Activated naive CD4-positive, alpha-beta T cell treated with anti-CD3 and anti-CD28 coated beads for 36 hours (primary cell): ENCODE measurements around the gene IQCM. TPM values are rescaled to one million over a fixed set of nuclear protein-coding genes. Genes with fewer than 3 reads are reported as not detected.
"Not testable (repeated sequence)": the region's sequence is repeated elsewhere in the genome, so short reads cannot be mapped to it uniquely, and the experiment has no call there.

Experiments
- CTCF ChIA-PET: fragments of 350-600 bp; sonication (Branson Sonifier 250); formaldehyde crosslinking; loops from one replicate; lab custom pipeline; 2021; ENCODE audit warnings: antibody characterized with exemption; lab: Charles Lee
- DNase-seq: peaks from one replicate; pipeline ENCODE4 v3.0.0-alpha.2; 2020
- H3K27ac Mint-ChIP-seq: one replicate; pipeline ENCODE4 v1.8.0; 2021; ENCODE audit warnings: mild to moderate bottlenecking, mixed read lengths
- H3K27me3 Mint-ChIP-seq: one replicate; pipeline ENCODE4 v1.8.0; 2021; ENCODE audit warnings: low read depth, mixed read lengths
- H3K36me3 Mint-ChIP-seq: one replicate; pipeline ENCODE4 v1.8.0; 2021; ENCODE audit warnings: low read depth, mixed read lengths
- H3K4me1 Mint-ChIP-seq: one replicate; pipeline ENCODE4 v1.8.0; 2021; ENCODE audit warnings: low read depth, mixed read lengths
- H3K4me3 Mint-ChIP-seq: one replicate; pipeline ENCODE4 v1.8.0; 2021; ENCODE audit warnings: mild to moderate bottlenecking, moderate library complexity, mixed read lengths
- H3K9me3 Mint-ChIP-seq: one replicate; pipeline ENCODE4 v1.8.0; 2021; ENCODE audit warnings: mixed read lengths
- intact Hi-C: fragments of 100-400 bp; cut with micrococcal nuclease; formaldehyde crosslinking; loops from one replicate; pipeline ENCODE4 v1.15.1; 2023
- total RNA-seq, 2 experiments: library from RNA; stranded (reverse); gene quantifications; one replicate each; pipeline ENCODE4 v1.2.3, GENCODE V29; 2021

The IQCM gene
- total RNA-seq, 2 experiments from 2014 or later, result not detected

GRCh38 chr4:149349541-149349940, 466.1 kb downstream of the IQCM start:
- CTCF ChIA-PET, result no interaction called here
- Mint-ChIP-seq H3K4me1 (no peaks in the 10 kb centered on the region), H3K36me3 (no peaks in the 10 kb centered on the region), H3K27ac (no peak overlapping the region), H3K27me3 (no peaks in the 10 kb centered on the region), H3K9me3 (peaks cover 2% of the 10 kb centered on the region), H3K4me3 (no peak overlapping the region)
- intact Hi-C loops, result no loop called here
- DNase-seq, result no peak

GRCh38 chr4:149347139-149347538, 468.5 kb downstream of the IQCM start:
- no peak for DNase-seq
- H3K4me1 Mint-ChIP-seq, result no peaks in the 10 kb centered on the region
- H3K9me3 Mint-ChIP-seq, result no peaks in the 10 kb centered on the region
- no peak overlapping the region for H3K4me3 Mint-ChIP-seq
- CTCF ChIA-PET, result no interaction called here
- H3K27me3 Mint-ChIP-seq, result no peaks in the 10 kb centered on the region
- no peaks in the 10 kb centered on the region for H3K36me3 Mint-ChIP-seq
- intact Hi-C loops, result no loop called here
- H3K27ac Mint-ChIP-seq, result no peak overlapping the region

- Mint-ChIP-seq H3K9me3 (no peaks in the 10 kb centered on the region), H3K27me3 (no peaks in the 10 kb centered on the region), H3K4me1 (no peaks in the 10 kb centered on the region), H3K36me3 (no peaks in the 10 kb centered on the region), H3K27ac (no peak overlapping the region), H3K4me3 (no peak overlapping the region)
- CTCF ChIA-PET, result no interaction called here
- intact Hi-C loops, result no loop called here
- no peak for DNase-seq
Measured at GRCh38 chr4:149345424-149345823, 470.2 kb downstream of the IQCM start.

- H3K4me1 Mint-ChIP-seq, result no peaks in the 10 kb centered on the region
- DNase-seq, result no peak
- no peaks in the 10 kb centered on the region for H3K36me3 Mint-ChIP-seq
- H3K4me3 Mint-ChIP-seq, result no peak overlapping the region
- H3K27me3 Mint-ChIP-seq, result no peaks in the 10 kb centered on the region
- H3K9me3 Mint-ChIP-seq, result peaks cover 2% of the 10 kb centered on the region
- intact Hi-C loops, result no loop called here
- CTCF ChIA-PET, result no interaction called here
- no peak overlapping the region for H3K27ac Mint-ChIP-seq
Measured at GRCh38 chr4:149344436-149344835, 471.2 kb downstream of the IQCM start.

- intact Hi-C loops, result no loop called here
- H3K9me3 Mint-ChIP-seq, result peaks cover 2% of the 10 kb centered on the region
- CTCF ChIA-PET, result no interaction called here
Measured at GRCh38 chr4:149343614-149344013, 472.0 kb downstream of the IQCM start.

GRCh38 chr4:149341117-149341516, 474.5 kb downstream of the IQCM start:
- H3K4me3 Mint-ChIP-seq, H3K4me1 Mint-ChIP-seq, H3K27ac Mint-ChIP-seq, H3K27me3 Mint-ChIP-seq, CTCF ChIA-PET, intact Hi-C loops, DNase-seq, H3K36me3 Mint-ChIP-seq: not testable (repeated sequence)
- H3K9me3 Mint-ChIP-seq, result peaks cover 12% of the 10 kb centered on the region

More at GRCh38 chr4:149343614-149344013, 472.0 kb downstream of the IQCM start:
- no peak overlapping the region for H3K27ac Mint-ChIP-seq
- no peaks in the 10 kb centered on the region for H3K36me3 Mint-ChIP-seq
- no peak for DNase-seq
- no peaks in the 10 kb centered on the region for H3K4me1 Mint-ChIP-seq
- H3K4me3 Mint-ChIP-seq, result no peak overlapping the region
- no peaks in the 10 kb centered on the region for H3K27me3 Mint-ChIP-seq

GRCh38 chr4:149328161-149328560, 487.5 kb downstream of the IQCM start:
- intact Hi-C loops, result no loop called here
- Mint-ChIP-seq H3K4me3 (no peak overlapping the region), H3K27me3 (no peaks in the 10 kb centered on the region), H3K36me3 (peaks cover under 1% of the 10 kb centered on the region), H3K4me1 (no peaks in the 10 kb centered on the region), H3K27ac (no peak overlapping the region), H3K9me3 (peaks cover 10% of the 10 kb centered on the region)
- DNase-seq, result no peak
- CTCF ChIA-PET, result interaction anchor here (1.0 kb wide), 1 partner anchor 450 kb away, joined by 3 read pairs; no protein-coding TSS in a partner anchor

- CTCF ChIA-PET, result no interaction called here
- H3K4me3 Mint-ChIP-seq, result no peak overlapping the region
Measured at GRCh38 chr4:149322203-149322602, 493.4 kb downstream of the IQCM start.

GRCh38 chr4:149321438-149321837, 494.2 kb downstream of the IQCM start:
- Mint-ChIP-seq H3K36me3 (peaks cover 3% of the 10 kb centered on the region), H3K9me3 (peaks cover 13% of the 10 kb centered on the region), H3K27ac (no peak overlapping the region), H3K4me3 (no peak overlapping the region), H3K4me1 (no peaks in the 10 kb centered on the region), H3K27me3 (no peaks in the 10 kb centered on the region)
- no peak for DNase-seq
- intact Hi-C loops, result no loop called here
- CTCF ChIA-PET, result no interaction called here

More at GRCh38 chr4:149322203-149322602, 493.4 kb downstream of the IQCM start:
- Mint-ChIP-seq H3K4me1 (no peaks in the 10 kb centered on the region), H3K27ac (no peak overlapping the region), H3K27me3 (no peaks in the 10 kb centered on the region), H3K9me3 (peaks cover 13% of the 10 kb centered on the region), H3K36me3 (peaks cover 3% of the 10 kb centered on the region)
- no peak for DNase-seq
- intact Hi-C loops, result no loop called here

- Mint-ChIP-seq H3K9me3 (peaks cover 4% of the 10 kb centered on the region), H3K27me3 (no peaks in the 10 kb centered on the region), H3K36me3 (no peaks in the 10 kb centered on the region), H3K27ac (no peak overlapping the region), H3K4me1 (no peaks in the 10 kb centered on the region), H3K4me3 (no peak overlapping the region)
- intact Hi-C loops, result no loop called here
- DNase-seq, result no peak
- CTCF ChIA-PET, result no interaction called here
Measured at GRCh38 chr4:149311076-149311475, 504.6 kb downstream of the IQCM start.

- no peaks in the 10 kb centered on the region for H3K9me3 Mint-ChIP-seq
- CTCF ChIA-PET, result no interaction called here
- H3K36me3 Mint-ChIP-seq, result no peaks in the 10 kb centered on the region
- no peaks in the 10 kb centered on the region for H3K27me3 Mint-ChIP-seq
- intact Hi-C loops, result no loop called here
- H3K27ac Mint-ChIP-seq, result no peak overlapping the region
- H3K4me3 Mint-ChIP-seq, result no peak overlapping the region
- no peaks in the 10 kb centered on the region for H3K4me1 Mint-ChIP-seq
- no peak for DNase-seq
Measured at GRCh38 chr4:149306537-149306936, 509.1 kb downstream of the IQCM start.
